NCI-H1105 (cell line): ENCODE measurements around the gene COQ10A.

ENCODE experiments used
- DNase-seq: peaks from one replicate; lab custom pipeline; 2025; lab: John Stamatoyannopoulos, UW

The COQ10A gene

DNA sequence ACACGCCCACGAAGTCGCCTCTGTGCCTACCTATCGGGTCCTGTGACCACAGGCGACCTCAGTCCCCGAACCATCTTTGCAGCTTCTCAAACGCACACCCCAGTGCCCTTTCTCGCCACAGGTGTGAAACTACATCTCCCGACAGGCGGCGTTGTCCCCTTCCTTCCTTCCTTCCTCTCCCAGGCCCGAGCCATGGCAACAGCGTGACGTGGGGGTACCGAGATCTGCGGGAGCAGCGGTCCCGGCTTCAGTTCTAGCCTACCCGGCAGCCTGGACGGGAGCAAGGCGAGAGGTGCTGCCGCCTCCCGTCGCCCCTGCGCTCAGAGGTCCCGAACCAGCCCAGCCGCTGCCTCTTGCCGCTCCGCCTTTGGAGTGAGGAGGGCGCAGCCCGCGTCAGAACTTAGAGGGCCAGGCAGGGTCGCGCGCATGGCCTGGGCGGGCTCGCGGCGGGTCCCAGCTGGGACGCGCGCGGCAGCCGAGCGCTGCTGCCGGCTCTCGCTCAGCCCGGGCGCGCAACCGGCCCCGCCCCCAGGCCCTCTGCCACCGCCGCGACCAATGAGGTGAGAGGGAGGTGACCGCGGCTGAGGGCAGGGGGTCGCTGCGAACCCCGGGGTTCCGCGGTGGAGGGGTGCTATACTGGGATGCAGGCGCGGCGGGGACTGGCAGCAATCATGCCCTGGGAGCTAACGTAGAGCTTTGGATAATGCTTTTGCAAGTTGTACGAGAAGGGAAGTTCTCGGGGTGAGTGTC, at the start of gene COQ10A:
COQ10A (plus strand) TSS at position 250 of the 750 bp plus-strand sequence; CDS start at position 427, 177 bp downstream.
- peak; percentile 70 for DNase-seq

DNA sequence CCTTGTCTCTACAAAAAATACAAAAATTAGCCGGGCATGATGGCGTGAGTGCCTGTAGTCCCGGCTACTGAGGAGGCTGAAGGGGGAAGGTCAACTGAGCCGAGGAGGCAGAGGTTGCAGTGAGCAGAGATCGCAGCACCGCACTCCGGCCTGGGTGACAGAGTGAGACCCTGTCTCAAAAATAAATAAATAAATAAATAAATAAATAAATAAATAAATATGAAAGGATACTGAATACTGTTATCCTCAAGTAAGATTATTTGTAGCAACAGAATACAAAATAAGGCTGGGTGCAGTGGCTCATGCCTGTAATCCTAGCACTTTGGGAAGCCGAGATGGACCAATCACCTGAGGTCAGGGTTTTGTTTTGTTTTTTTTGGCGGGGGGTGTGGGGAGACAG, 46.9 kb upstream of the COQ10A start:
- DNase-seq: no peak

DNA sequence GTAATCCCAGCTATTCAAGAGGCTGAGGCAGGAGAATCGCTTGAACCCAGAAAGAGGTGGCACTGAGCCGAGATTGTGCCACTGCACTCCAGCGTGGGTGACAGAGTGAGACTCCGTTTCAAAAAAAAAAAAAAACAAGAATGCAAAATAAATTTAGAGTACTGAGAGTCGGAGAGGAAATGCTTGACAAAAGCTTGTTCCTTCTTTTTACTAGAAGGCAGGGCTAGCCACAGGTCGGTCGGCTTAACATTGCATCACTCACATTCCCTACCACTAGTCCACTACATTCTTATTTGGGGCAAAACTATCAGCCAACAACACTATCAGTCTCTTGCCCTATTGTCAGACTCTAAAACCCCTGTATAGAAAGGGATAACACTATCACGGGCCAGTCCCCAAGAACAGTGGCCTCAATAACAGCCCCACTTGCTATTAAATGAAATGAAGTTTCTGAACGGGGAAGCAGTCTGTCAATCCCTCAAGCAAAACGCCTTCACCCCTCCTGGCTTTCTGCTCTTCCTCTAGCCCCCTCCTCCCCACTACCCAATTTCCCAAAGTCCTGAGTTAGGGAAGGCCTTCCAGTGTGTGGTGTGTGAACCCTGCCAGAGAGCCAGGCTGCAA, 46.0 kb upstream of the COQ10A start:
- no peak for DNase-seq

DNA sequence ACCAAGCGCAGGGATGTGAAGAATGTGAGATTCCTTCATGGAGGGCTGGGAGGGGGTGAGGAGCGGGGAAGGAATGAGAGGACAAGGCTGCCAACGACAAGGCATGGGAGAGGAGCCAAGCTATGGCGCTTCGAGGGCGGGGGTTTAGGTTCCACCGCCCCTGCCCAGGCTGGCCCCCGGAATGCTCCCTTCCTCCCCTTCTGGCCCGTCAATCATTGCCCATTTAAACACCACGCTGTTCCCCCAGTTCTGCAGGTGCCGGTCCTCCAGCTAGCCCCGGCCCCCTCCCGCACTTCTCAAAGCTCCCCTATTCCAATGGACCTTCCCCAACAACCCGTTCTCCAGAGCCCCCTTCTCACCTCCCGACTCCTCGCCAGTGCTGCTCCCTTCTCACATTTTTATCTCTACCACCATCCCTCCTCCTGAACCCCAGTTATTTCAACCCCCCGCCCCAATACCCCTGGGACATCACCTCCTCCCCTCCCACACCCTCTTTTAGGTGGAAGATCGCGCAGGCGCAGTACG, 45.4 kb upstream of the COQ10A start:
- peak; percentile 17 for DNase-seq

DNA sequence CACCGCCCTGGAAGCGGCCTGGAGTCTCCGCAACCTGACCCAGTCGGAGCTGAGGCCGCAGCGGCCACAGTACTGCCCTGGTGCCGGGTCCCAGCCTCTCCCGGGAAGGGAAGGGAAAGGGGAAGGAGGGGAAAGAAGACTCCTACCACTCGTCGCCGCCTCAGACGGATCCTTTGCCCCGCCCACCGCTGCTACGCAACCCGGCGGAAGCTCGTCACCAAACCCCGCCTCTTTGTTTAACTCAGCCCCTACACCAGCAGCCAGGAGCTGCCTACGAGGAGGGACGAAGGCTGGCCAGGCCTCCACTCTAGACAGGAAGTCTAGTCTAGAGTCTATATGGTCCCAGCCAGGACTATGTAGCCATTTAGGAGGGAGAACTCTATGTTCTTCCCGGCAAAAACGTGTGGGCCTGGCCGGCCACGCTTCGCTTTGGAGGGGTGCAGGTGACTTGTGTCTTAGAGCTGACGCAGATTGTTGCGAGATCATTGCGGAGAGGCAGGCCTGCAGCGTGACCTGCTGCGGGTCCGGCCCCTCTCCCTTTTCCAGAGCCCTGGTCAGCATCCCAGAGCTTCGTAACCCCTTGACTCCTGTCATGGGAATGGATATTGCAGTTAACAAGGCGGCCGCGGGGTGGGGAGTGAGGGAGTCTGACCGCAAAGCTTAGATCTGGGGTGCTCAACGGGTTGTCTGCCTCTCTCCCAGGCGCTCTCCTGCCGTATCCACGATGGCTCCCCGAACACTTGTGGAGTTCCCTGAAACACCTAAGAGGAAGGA, 44.8 kb upstream of the COQ10A start, which contains the start of gene RNF41:
RNF41 (minus strand) TSS at position 166 of the 774 bp plus-strand sequence. CDS start 7,875 bp downstream, outside the sequence.
- DNase-seq: peak; percentile 85

DNA sequence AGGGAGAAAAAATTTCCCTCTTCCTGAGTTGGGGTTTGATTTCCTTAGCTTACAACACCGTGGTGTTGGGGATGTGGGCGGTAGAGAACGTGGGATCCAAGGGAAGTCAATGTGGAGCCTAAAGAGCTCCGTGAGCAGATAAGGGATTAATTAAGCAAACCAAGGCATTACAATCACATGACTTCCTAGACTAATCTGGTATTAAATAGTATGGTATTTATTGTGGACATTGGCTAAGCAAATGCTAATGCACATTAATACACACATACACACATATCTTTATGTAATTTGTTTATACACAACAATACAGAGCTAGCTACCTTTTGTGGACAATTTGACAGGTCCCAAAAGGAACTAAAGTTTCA, 44.2 kb upstream of the COQ10A start:
- no peak for DNase-seq

DNA sequence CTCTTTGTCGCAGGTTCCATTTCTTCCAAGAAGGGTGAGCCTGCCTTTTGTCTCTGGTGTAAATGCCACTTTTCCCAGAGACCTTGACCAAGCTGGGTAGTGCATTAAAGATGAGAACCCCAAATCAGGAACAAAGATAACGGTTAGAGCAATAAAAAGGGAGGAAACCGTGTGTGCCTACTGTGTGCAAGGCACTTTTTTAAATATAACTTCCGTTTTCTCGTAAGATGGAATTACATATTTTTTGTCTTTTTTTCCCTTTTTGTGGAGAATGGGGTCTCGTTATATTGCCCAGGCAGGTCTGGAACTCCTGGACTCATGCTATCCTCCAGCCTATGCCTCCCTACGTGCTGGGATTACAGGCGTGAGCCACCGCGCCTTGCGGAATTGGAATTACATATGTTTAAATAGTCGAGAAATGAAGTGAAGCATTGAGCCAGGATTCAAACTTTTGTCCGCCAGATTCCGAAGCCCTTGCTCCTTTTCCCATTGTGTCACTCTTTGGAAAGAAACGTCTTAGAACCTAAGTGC, 43.1 kb upstream of the COQ10A start:
- DNase-seq: no peak

DNA sequence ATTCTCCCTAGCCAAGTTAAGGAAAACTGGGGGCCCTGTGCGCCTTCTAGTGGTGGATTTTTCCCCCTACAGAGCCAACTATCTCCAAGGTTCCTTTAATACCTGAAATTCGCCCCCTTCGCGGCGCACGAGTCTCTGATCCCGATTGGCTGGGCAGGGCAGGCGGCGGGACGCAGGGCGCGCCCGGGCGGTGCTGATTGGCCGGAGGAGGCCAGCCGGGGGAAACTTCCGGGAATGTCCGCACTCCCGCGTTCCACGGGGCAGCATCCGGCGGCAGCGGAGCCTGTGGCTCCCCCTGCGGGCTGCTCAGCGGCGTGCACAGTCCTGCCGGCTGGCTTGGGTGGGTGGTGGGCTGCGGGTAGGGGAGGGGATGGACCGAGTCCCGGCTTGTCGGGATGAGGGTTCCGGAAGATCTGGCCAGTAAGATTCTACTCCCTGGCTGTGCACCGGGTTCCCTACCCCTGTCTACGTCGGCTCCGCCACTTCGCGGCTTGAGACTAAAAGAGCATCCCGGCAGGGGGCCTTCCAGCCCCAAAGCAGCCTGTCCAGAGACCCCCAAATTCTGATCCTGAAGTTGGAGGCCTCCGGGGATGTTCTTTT, 42.5 kb upstream of the COQ10A start, which contains the start of gene NABP2:
NABP2 (plus strand) TSS at position 241 of the 600 bp plus-strand sequence. CDS start 515 bp downstream, outside the sequence.
- DNase-seq: peak; percentile 85

DNA sequence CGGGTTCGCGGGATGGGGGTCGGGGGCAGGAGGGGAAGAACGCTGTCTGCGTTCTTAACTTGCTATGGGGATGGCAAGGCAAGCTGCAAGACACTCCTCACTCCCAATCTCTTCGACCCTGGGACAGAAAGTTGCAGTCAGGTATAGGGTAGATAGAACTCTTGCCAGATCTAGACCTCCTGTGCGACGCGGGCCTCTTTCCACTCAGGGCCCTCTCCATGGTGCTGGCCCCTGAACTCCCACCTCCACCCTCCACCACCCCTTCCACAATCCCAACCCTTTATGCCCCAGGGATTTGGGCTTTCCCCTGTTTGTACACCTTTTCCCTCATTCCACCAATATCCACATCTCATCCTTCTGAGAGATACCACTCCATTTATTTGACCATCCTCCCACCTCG, 41.8 kb upstream of the COQ10A start:
- no peak for DNase-seq

DNA sequence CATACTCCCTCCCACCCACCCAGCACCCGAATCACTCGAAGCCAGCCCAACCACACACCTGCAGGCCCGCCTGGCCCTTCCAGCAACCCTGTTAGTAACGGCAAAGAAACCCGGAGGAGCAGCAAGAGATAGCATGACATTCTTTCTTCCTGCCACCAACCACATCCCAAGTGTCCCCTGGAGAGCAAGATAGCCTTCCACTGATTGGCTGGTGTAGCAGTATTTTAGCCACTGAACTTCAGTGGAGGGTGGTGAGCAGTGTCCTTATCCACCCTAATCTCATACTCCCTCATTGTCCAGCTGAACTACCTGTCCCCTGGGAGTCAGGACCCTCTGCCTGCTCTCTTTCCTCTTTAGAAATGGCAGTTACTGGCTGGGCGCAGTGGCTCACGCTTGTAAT, 37.7 kb upstream of the COQ10A start:
- DNase-seq: no peak

DNA sequence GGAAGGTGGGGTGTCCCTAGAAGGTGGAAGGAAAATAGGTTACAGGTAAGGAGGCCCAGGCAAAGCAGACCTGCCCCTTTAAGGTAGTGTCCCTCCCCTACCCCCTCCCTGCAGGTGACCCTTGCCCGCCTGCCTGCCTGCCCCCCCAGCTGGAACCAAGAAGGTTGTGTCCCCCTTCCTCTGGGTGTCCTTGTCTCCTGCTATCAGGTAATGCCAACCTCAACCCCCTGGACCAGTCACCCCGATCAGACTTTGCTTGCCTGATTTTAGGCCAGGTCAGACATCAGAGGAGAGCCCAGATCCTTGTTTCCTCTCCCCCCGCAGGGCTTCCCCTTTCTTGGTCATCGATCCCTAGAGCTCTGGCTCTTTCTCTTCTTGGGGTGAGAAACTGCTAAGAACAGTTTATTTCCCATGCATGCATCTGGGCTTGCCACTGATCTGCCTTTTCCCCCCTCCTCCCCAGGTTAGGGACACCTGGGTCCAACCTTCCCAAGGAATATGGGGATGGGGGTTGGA, 36.8 kb upstream of the COQ10A start, which contains the start of gene SLC39A5:
SLC39A5 (plus strand) TSS at position 136 of the 516 bp plus-strand sequence. CDS start 1,224 bp downstream, outside the sequence.
- DNase-seq: no peak

DNA sequence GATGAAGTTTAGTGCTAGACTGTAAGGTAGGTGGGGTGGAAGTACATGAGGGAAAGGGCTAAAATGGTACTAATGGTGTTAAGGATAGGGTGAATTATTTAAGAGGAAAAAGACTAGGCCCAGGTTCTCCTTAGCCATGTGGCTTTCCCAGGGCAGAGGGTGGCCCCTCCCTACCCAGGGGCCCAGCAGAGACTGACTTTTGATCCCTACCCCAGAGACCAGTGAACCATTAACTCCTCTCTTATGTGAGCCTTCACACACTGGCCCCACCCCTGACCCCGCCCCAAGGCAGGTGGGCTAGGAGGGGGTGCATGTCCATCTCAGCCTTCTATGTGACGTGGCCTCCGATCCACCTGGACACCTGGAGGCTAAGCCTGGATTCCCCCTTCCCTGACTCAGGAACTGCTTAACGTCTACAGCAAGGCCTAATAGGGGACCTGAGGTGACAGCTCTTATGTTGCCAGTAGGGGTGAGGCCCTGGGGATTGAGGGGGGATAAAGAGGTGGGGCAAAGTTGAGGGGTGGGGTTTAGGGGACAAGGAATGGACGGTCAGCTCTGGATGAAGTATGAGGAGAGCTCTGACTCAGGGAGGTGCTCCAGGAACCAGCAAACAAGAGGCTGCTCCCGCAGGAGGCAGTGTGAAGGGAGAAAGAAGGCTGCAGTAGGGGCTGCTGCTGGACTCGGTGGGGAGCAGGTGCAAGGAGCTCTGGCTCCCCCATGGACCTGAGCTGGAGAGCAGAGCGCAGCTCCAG, 36.1 kb upstream of the COQ10A start:
- no peak for DNase-seq

DNA sequence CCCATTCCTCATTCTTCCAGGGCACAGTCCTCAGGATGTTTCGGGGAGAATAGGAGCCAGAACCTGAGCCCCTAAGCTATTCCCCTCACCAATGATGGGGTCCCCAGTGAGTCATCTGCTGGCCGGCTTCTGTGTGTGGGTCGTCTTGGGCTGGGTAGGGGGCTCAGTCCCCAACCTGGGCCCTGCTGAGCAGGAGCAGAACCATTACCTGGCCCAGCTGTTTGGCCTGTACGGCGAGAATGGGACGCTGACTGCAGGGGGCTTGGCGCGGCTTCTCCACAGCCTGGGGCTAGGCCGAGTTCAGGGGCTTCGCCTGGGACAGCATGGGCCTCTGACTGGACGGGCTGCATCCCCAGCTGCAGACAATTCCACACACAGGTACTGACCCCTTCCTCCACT, 35.6 kb upstream of the COQ10A start:
- no peak for DNase-seq

DNA sequence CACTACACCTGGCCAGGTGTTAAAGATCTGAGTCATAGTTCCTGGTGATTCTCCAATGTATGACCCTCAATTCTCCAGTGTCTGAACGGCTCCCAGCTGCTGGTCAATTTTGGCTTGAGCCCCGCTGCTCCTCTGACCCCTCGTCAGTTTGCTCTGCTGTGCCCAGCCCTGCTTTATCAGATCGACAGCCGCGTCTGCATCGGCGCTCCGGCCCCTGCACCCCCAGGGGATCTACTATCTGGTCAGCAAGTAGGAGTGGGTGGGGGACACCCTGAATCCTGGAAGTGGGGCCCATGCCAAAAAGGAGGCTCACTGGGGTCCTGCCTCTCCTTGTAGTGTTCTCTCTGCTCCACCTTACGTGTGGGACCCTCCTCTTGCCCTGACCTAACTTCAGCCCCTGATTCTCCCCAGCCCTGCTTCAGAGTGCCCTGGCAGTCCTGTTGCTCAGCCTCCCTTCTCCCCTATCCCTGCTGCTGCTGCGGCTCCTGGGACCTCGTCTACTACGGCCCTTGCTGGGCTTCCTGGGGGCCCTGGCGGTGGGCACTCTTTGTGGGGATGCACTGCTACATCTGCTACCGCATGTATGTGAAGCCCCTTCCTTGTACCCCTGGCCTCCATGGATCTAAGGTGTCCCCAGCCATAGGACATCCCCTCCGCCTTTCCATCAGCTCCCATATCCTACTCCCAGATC, 31.9 kb upstream of the COQ10A start:
- no peak for DNase-seq

DNA sequence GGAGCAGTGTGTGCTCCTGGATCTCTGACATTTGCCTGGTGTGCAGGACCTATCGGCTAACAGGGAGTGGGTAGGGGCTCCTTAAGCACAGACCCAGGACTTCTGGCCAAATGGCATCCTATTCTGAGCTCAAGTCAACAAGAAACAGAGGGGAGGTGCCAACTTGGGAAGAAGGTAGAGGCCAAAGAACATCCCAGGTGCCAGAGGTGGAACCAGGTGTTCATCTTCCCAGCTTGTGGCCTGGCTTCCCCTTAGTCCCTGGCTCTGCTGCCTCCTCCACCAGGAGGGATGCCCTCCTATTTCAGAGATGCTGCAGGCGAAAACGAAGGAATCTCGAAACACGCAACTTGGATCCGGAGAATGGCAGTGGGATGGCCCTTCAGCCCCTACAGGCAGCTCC, 30.7 kb upstream of the COQ10A start:
- no peak for DNase-seq

DNA sequence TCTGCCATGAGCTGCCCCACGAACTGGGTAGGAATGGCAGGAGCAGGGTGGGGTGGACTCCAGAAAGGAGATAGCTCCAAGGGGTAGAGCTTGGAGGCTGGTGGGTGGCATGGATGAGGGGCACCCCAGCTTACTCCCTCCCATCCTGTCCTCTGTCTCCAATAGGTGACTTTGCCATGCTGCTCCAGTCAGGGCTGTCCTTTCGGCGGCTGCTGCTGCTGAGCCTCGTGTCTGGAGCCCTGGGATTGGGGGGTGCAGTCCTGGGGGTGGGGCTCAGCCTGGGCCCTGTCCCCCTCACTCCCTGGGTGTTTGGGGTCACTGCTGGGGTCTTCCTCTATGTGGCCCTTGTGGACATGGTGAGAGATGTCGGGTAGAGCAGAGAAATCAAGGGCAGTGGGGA, 29.8 kb upstream of the COQ10A start:
- DNase-seq: no peak

DNA sequence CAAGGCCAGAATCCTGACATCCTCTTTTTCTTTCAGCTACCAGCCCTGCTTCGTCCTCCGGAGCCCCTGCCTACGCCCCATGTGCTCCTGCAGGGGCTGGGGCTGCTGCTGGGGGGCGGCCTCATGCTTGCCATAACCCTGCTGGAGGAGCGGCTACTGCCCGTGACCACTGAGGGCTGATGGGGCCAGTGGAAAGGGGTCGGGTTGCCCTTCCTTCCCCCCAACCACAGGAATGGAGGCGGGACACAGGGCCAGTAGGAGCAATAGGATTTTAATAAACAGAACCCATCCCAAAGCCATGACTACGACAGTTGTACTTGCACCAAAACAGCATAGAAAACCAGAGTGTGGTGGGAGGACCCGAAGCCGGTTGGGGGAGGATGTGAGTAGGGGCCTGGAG, 29.2 kb upstream of the COQ10A start:
- no peak for DNase-seq

DNA sequence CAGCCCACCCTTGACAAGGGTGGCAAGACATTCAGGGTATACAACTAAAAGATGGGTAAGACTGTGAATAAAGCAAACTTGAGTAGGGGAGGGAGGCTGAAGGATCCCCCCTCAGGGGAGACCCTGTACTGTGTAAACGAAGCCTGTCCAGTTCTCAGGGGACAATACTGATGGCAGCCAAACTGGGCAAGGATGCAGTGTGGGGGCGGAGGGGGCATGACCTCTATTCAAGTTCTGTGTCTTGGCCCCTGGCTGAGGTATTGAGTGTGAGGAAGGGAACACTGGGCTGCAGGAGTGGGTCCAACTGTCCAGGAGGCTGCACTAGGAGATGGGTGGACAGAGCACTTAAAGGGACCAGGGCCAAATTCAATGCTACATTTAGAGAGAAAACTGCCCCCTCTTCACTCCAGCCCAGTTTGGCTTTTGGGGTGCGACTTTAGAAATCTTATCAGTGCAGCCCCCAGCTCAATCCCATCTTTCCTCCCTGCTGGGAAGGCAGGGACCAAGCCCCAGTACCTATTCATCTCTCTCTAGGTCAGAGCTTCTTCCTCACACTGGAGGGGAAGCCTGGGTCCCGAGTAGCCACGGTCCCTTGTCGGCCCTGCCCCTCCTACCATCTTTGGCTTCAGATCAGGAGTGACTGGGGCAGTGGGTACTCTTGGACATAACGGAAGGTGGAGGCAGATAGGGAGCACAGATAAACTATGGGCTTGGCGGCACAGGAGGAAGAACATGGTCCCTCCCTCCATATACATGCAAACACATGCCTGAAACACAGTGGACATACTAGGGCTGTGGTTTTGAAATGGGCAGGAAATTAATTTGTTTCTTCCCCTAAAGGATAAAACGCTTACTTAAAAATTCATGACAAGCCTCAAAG, 25.1 kb upstream of the COQ10A start:
- no peak for DNase-seq

DNA sequence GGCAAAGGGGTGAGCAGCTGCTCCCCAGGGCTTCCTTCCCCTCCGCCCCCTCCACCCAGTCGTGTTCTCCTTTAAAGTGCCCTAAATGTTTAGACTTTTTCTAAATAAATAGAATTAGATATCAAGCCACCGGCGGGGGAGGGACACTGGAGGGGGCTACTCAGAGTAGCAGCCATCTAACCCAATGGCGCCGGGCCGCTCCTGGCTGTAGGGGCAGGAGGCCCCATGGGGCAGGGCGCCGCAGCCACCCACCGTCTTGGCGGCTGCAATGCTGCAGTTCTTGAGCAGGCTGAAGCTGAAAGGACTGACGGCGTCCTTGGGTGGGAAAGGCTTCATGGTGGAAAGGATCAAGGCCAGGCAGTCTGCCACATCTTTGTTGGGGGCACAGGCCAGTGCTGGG, 23.8 kb upstream of the COQ10A start:
- DNase-seq: no peak
